HG03571 (cell line): Measurements from ENCODE around the gene ANAPC5.
"Not testable (repeated sequence)": the region's sequence is repeated elsewhere in the genome, so short reads cannot be mapped to it uniquely, and the experiment has no call there.

Experiments used
- ATAC-seq: cut with Tn5 transposase; IDR thresholded peaks from one replicate; pipeline ENCODE4 v1.9.1; 2021; ENCODE audit not compliant: unreplicated experiment

ANAPC5 gene

GRCh38 chr12:121318121-121318520 lies 34.1 kb downstream of the ANAPC5 start:
- no peak for ATAC-seq

- ATAC-seq: no peak
Observed at GRCh38 chr12:121314431-121314830, 37.8 kb downstream of the ANAPC5 start.

GRCh38 chr12:121310231-121310630 lies 42.0 kb downstream of the ANAPC5 start:
- not testable (repeated sequence) for ATAC-seq

GRCh38 chr12:121307397-121307796 lies 44.8 kb downstream of the ANAPC5 start:
- ATAC-seq: not testable (repeated sequence)

- ATAC-seq: no peak
Observed at GRCh38 chr12:121304306-121304705, 47.9 kb downstream of the ANAPC5 start.

- ATAC-seq: no peak
Observed at GRCh38 chr12:121301876-121302275, 50.3 kb downstream of the ANAPC5 start.

- ATAC-seq: no peak
Observed at GRCh38 chr12:121300083-121300819, 52.0 kb downstream of the ANAPC5 start.

- ATAC-seq: no peak
Observed at GRCh38 chr12:121299662-121300061, 52.5 kb downstream of the ANAPC5 start.

- not testable (repeated sequence) for ATAC-seq
Observed at GRCh38 chr12:121298411-121298810, 53.8 kb downstream of the ANAPC5 start.

- ATAC-seq: no peak
Observed at GRCh38 chr12:121297435-121297991, 54.7 kb downstream of the ANAPC5 start.

GRCh38 chr12:121296618-121297434 lies 55.4 kb downstream of the ANAPC5 start, which contains the start of gene CAMKK2:
TSS of gene CAMKK2 (minus strand) at chr12:121296709. CDS start at chr12:121274526, 22,183 bp downstream.
- ATAC-seq: peak; percentile 73

- peak; percentile 29 for ATAC-seq
Observed at GRCh38 chr12:121295746-121296617, 56.2 kb downstream of the ANAPC5 start.

- ATAC-seq: no peak
Observed at GRCh38 chr12:121295116-121295745, 57.0 kb downstream of the ANAPC5 start.

GRCh38 chr12:121294151-121294889 lies 57.9 kb downstream of the ANAPC5 start:
- ATAC-seq: no peak

GRCh38 chr12:121293603-121294002 lies 58.6 kb downstream of the ANAPC5 start:
- no peak for ATAC-seq

GRCh38 chr12:121290410-121290809 lies 61.8 kb downstream of the ANAPC5 start:
- ATAC-seq: no peak

- no peak for ATAC-seq
Observed at GRCh38 chr12:121289962-121290361, 62.2 kb downstream of the ANAPC5 start.

- no peak for ATAC-seq
Observed at GRCh38 chr12:121288986-121289385, 63.2 kb downstream of the ANAPC5 start.

- no peak for ATAC-seq
Observed at GRCh38 chr12:121288158-121288845, 63.9 kb downstream of the ANAPC5 start.
